ENCODE measurements around the gene DDX5.
"Not testable (repeated sequence)": the region's sequence is repeated elsewhere in the genome, so short reads cannot be mapped to it uniquely, and the experiment has no call there.

DDX5 gene

GRCh38 chr17:64506576-64507412 lies 705 bp upstream of the DDX5 start, which contains the start of gene CEP95:
TSS of gene CEP95 (plus strand) at chr17:64506977. CDS start at chr17:64507098, 121 bp downstream.
- DNase-seq: peak; percentile 99

- DNase-seq: peak; percentile 88
Observed at GRCh38 chr17:64505340-64506200, 519 bp downstream of the DDX5 start.

GRCh38 chr17:64504769-64505339 lies 1.2 kb downstream of the DDX5 start:
- no peak for DNase-seq

- DNase-seq: no peak
Observed at GRCh38 chr17:64503821-64504768, 2.0 kb downstream of the DDX5 start.

- no peak for DNase-seq
Observed at GRCh38 chr17:64503341-64503740, 2.7 kb downstream of the DDX5 start.

- no peak for DNase-seq
Observed at GRCh38 chr17:64502809-64503208, 3.3 kb downstream of the DDX5 start.

- DNase-seq: no peak
Observed at GRCh38 chr17:64502021-64502420, 4.1 kb downstream of the DDX5 start.

- no peak for DNase-seq
Observed at GRCh38 chr17:64500862-64501765, 5.0 kb downstream of the DDX5 start.

- no peak for DNase-seq
Observed at GRCh38 chr17:64500487-64500859, 5.6 kb downstream of the DDX5 start.

GRCh38 chr17:64499805-64500486 lies 6.1 kb downstream of the DDX5 start:
- DNase-seq: peak; percentile 21

GRCh38 chr17:64498308-64499203 lies 7.5 kb downstream of the DDX5 start:
- no peak for DNase-seq

GRCh38 chr17:64497565-64498035 lies 8.5 kb downstream of the DDX5 start:
- peak; percentile 66 for DNase-seq

- peak; percentile 97 for DNase-seq
Observed at GRCh38 chr17:64496786-64497564, 9.1 kb downstream of the DDX5 start, which contains the start of gene POLG2. TSS of gene POLG2 (minus strand) at chr17:64497054. CDS start at chr17:64496968, 86 bp downstream.

GRCh38 chr17:64496348-64496785 lies 9.7 kb downstream of the DDX5 start:
- no peak for DNase-seq

- not testable (repeated sequence) for DNase-seq
Observed at GRCh38 chr17:64495300-64495699, 10.8 kb downstream of the DDX5 start.

GRCh38 chr17:64494121-64494520 lies 12.0 kb downstream of the DDX5 start:
- DNase-seq: no peak

- no peak for DNase-seq
Observed at GRCh38 chr17:64492481-64493109, 13.5 kb downstream of the DDX5 start.

GRCh38 chr17:64491994-64492393 lies 14.1 kb downstream of the DDX5 start:
- DNase-seq: no peak
